B cell (primary cell): ENCODE data around the gene B3GAT3.
"Not testable (repeated sequence)": the region's sequence is repeated elsewhere in the genome, so short reads cannot be mapped to it uniquely, and the experiment has no call there.

Experiments used
- EZH2 ChIP-seq: IDR thresholded peaks from 2 replicates; pipeline ENCODE4 v1.6.1; 2012; ENCODE audit warnings: borderline replicate concordance, low read depth, mild to moderate bottlenecking, moderate library complexity, low read length; ENCODE audit not compliant: insufficient read depth, poor library complexity, severe bottlenecking
- TF ChIP-seq, protein P1 (sequence below): fragments of 200-600 bp; IDR thresholded peaks from one replicate; pipeline ENCODE4 v1.8.0; 2022; ENCODE audit warnings: antibody characterized with exemption, mild to moderate bottlenecking

DNA sequence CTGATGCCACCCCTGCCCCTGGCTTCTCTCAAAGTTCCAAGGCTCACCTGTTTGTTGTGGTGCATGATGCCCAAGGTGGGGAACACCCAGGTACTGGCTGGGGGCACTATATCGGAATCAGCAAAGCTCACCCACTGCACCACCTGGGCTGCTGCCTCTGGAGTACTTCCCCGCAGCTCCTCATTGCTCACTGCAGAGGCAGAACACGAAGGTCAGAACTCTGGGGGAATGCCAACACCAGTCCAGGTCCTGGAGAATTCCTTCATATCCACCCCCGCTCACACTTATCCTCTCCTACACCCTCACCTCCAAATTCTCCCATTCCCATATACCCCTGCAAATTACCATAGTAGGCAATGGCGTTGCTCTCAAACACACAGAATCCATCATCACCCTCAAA lies 50.3 kb downstream of the B3GAT3 start:
- TF ChIP-seq, protein P1, sequence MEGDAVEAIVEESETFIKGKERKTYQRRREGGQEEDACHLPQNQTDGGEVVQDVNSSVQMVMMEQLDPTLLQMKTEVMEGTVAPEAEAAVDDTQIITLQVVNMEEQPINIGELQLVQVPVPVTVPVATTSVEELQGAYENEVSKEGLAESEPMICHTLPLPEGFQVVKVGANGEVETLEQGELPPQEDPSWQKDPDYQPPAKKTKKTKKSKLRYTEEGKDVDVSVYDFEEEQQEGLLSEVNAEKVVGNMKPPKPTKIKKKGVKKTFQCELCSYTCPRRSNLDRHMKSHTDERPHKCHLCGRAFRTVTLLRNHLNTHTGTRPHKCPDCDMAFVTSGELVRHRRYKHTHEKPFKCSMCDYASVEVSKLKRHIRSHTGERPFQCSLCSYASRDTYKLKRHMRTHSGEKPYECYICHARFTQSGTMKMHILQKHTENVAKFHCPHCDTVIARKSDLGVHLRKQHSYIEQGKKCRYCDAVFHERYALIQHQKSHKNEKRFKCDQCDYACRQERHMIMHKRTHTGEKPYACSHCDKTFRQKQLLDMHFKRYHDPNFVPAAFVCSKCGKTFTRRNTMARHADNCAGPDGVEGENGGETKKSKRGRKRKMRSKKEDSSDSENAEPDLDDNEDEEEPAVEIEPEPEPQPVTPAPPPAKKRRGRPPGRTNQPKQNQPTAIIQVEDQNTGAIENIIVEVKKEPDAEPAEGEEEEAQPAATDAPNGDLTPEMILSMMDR: not testable (repeated sequence)
- not testable (repeated sequence) for TF ChIP-seq EZH2
